EL (cell line): ENCODE measurements around the gene SDHB.

Experiments used
- DNase-seq: peaks from one replicate; pipeline ENCODE4 v3.0.0-alpha.2; 2016

The SDHB gene

GRCh38 chr1:17011092-17011438 lies 42.8 kb downstream of the SDHB start:
- DNase-seq = no peak

GRCh38 chr1:17009706-17010105 lies 44.1 kb downstream of the SDHB start:
- DNase-seq = no peak

- DNase-seq = no peak
These were observed 45.5 kb downstream of the SDHB start for GRCh38 chr1:17008208-17008855.

- no peak for DNase-seq
These were observed 46.7 kb downstream of the SDHB start for GRCh38 chr1:17007121-17007520.

DNA sequence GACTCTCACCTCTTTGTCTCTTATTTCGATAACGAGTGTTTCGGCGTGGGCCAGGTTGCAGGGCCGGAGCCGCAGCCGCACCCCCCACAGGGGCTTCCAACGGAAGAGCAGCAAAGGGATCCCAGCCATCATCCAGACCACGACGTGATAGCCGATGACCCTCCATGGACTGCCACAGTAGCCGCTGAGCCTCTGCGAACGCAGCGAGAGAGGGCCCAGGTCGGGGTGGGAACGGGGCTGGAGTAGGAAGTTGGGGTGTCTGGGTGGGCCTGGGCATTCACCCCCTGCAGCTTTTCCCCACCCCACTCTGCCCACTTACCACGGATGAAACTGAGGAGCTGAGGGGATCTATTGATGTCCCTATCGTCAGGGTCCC lies 48.5 kb downstream of the SDHB start:
- no peak for DNase-seq

- no peak for DNase-seq
These were observed 49.1 kb downstream of the SDHB start for GRCh38 chr1:17004466-17005364.

GRCh38 chr1:17002524-17002902 lies 51.3 kb downstream of the SDHB start:
- DNase-seq = no peak

- no peak for DNase-seq
These were observed 51.9 kb downstream of the SDHB start for GRCh38 chr1:17001760-17002523.

DNA sequence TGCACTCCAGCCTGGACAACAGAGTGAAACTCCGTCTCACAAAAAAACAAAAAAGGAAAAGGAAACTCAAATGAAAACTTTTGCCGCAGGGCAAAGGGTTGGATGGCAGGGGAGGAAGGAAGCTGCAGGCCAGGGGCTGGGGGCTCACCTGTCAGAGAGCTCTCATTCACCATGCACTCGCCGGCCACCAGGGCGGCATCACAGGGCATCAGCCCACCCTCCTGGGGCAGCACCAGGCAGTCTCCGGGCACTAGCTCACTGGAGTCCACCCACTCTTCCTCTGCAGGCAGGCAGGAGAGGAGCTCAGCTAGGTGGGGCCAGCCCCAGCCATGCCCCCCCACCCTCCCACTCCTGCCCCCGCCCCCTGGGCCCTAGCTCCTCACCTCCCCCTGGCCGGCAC lies 54.0 kb downstream of the SDHB start:
- no peak for DNase-seq

DNA sequence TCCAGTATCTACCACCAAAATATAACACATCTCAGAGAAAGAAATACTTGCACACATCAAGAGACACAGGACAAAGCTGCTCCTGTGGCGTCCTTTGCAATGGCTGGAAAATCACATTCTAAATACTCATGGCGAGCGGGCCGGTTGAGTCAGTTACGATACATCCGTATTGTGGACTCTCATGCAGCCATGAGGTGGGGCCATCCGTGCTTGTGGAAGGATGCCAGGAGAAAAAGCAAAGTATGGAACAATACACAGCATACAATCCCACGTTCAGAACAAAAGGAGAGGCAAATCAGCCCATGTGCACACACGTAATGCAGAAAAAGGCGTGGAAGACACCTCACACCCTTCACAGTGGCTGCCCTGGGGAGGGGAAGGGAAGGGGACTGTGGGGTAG lies 55.2 kb downstream of the SDHB start:
- DNase-seq = no peak

GRCh38 chr1:16996845-16997244 lies 57.0 kb downstream of the SDHB start:
- DNase-seq = no peak

- DNase-seq = no peak
These were observed 60.3 kb downstream of the SDHB start for GRCh38 chr1:16993521-16994038.

DNA sequence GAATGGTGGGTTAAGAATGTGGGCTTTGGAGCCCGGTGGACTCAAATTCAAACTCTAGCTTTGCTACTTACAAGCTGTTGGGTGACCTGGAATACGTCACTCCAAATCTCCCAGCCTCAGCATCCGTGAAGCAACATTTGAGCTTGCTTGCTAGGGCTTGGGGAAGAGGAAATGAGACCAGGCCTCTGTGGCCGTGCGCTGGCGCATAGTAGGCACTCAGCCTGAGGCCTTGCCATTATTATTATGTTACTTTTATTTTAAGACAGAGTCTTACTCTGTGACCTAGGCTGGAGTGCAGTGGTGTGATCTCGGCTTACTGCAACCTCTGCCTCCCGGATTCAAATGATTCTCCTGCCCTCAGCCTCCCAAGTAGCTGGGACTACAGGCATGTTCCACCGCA lies 61.2 kb downstream of the SDHB start:
- no peak for DNase-seq

DNA sequence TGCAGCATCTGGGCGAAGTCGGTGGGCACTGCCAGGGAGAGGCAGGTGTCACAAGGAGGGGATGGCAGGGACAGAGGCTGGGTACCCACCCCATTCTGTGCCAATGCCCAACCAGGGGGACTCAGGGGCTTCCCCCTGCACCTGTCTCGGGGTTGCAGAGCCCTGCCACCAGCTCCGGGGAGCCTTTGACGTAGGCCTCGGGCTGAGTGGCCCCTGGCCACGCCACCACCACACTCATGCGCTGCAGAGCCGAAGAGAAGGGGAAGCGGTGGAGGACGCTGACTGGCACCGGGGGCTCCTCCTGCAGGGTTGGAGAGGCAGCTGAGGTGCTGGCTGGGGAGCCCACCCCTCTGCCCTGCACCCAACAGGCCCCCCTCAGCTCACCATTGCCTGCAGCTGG lies 61.7 kb downstream of the SDHB start:
- no peak for DNase-seq

- no peak for DNase-seq
These were observed 62.3 kb downstream of the SDHB start for GRCh38 chr1:16991571-16991970.

DNA sequence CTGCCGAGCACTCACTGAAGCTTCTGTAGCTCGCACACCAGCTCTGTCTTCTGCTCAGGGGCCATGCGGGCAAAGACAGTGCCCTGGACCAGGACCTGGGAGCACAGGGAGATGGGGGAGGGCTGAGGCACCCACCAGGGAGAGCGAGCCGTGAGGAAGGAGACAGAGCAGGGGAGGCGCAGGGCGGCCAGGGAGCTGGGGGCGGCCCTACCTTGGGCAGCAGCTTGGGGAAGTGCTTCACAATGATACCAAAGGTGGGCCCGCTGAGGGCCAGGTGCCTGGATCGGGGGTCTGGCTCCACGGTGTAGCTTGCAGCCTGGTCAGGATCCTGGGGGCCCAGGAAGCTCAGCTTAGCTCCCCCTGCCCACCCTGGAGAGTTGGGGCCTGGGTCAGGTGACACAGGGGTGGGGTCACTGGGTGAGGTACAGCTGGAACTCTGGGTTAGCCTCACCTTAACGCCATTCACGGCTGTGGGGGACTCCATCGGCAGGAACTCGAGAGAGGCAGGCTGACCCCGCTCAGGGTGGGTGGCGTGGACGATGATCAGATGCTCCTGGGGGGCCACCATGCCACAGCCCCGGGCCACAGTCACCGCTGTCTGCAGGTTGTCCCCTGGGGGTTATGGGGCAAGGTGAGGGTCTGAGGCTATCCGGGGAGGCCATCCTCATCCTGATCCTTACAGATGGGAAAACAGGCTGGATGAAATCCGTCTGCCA lies 64.0 kb downstream of the SDHB start:
- no peak for DNase-seq

- DNase-seq = no peak
These were observed 65.6 kb downstream of the SDHB start for GRCh38 chr1:16988210-16988609.

- no peak for DNase-seq
These were observed 66.9 kb downstream of the SDHB start for GRCh38 chr1:16986962-16987361.

DNA sequence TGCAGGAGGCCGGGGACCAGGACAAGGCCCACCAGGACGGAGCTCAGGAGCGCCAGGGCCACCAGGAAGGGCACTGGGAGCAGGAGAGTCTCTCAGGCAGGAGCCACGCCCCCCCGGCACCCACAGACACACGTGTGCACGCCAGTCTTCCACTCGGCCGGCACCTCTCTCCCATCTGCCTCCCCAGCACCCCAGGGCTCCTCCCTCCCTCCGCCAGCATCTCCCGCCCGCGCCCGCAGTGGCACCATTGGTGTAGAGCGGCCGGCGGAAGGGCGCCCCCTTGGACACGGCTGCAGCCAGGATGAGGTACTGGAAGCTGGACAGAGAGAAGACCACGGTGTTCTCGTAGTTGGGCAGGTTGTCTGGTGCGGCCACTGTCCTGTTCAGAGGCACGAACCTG lies 67.3 kb downstream of the SDHB start:
- DNase-seq = no peak

DNA sequence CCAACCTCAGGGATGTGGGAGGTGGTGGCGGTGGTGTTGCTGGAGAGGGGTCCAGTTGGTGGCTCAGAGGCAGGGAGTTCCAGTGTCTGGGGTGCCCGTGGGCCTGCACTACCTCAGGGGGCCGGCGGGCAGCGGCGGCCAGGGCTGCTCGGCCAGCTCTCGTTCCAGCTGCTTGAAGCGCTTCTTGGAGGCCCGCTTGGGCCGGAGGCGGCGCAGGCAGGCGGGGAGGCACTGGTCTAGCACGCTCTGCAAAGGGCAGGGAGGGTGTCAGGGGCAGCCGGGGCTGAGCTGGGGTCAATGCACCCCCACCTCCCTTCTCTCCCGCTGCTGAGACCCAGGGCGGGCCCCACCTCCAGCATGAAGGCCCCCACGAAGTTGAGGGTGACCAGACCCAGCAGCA lies 67.7 kb downstream of the SDHB start:
- no peak for DNase-seq

GRCh38 chr1:16984717-16985116 lies 69.1 kb downstream of the SDHB start:
- peak; percentile 94 for DNase-seq

DNA sequence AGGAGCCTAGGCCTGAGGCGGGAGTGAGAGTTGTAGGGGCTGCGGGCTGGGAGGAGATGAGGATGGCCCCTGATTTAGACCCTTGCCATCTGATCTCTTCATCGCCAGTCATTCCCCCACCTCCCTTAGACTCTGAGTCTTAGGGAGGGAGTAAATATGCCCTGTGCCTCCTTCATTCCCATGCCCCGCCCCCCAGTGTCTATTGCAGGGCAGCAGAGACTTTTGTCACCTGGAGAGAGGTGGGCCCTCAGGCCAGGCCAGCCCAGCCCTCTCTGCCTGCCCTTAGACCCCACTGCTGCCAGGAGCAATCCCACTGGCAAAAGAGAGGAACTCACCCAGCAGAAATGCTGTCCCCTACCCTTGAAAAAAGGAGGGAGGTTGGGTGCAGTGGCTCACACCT lies 70.2 kb downstream of the SDHB start:
- no peak for DNase-seq

- DNase-seq = no peak
These were observed 70.9 kb downstream of the SDHB start for GRCh38 chr1:16982902-16983301.
